Measurements from ENCODE around the gene SPTBN1. TPM values are rescaled to one million over a fixed set of nuclear protein-coding genes. Genes with fewer than 3 reads are reported as not detected.

SPTBN1 gene
- polyA plus RNA-seq, 12 donors, result 161 to 371 (median 271) TPM

DNA sequence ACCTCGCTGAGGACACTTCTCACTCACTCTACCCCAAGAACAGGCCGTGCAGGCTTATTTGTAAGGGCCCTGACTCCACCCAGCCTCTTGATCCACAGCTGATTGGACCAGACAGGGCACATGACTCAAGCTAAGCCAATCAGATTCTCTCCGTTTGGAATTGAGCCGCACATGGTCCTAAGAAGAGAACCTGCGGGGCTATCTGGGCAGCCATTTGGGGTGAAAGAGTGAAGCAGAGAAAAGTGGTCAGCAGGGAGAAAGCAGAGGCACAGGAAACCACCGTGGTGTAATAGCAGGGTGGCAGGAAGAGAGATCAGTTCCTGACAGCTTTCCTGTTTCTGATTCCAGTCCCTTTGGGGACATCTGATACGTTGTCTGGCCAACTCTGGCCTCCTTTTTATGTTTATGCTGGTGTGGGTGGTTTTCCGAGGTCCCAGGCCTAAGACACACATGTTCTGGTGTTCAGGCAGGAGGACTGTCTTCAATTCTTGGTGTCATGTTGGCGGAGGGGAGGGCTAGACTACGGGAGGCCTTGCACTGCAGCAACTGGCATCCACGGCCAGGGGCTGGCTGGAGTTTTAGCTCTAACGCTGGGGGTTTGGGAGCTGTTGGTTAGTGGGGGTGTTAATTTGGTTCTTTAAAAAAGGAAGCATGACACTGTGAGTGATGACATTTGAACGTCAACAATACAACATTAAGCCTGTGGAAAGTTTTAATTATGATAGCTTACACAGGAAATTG is 26.1 kb upstream of the SPTBN1 start:
- no peak for DNase-seq

DNA sequence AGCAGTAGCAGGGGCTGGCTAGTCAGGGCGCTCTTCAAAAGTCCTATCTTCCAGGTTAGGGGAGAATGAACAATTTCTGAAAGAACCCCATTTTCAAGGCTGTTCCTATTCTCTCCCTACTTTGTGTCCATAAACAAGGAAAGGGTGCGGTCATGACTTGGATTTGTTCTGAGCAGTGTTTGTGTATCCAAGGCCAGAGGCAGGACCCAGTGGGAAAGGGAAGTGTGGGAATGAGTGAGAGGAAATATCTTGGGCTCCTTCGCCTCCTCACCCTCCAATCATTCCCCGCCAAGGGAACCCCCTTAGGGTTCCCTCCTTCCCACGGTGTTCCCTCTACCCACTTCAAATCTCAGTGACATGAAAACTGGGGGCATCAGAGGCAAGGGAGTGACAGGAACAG is 25.5 kb upstream of the SPTBN1 start:
- DNase-seq, result no peak

DNA sequence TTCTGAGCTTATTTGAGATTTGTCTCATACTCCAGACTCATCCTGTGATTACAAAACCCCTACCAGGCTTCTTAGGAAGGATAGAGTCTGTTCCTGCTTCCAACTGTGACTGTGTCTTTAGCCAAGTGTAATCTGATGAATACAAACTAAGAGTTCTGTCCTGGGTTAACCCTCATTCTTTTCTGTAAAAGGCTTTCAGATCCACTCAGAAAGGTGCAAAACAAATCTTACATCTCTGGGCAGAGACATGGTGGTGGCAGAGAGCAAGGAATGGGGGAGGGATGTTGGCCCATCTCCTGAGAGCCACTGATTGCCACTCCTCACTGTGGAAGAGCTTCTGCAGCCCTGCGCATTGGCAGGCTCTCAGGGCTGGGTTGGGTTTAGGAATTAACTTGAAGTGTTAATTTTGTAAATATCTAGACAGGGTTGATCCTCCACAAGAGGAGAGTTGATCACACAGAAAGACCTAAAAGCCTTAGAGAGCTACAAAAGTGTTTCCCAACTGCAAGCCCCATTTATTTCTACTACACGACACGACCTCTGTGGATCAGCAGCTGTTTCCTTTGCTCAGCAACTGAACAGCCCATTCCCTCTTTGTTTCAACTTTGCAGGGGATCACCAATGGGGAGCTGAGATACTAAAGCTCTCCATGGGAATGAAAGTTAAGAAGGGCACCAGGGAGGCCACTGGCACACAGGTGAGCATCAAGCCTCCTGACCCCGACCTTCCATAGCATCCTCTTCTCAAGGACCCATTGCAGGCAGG is 23.7 kb upstream of the SPTBN1 start:
- no peak for DNase-seq

DNA sequence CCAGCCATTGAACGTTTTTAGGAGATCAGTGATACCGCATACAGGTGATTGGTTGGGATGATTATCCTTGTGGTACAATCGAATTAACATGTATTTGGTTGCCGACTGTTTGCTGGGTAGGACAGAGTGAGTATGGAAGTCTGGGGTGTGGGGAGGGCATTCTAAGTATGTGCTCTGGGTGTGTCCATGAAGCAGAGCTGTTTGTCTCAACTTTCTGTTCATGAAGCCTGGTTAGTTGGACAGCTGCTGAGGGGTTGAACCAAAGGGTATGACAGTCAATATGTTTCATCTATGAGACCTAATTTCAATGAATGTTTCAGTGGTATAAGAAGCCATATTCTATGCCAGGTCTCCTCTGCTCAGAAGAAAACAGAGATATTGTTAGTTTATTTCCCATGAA is 21.9 kb upstream of the SPTBN1 start:
- DNase-seq, result no peak

DNA sequence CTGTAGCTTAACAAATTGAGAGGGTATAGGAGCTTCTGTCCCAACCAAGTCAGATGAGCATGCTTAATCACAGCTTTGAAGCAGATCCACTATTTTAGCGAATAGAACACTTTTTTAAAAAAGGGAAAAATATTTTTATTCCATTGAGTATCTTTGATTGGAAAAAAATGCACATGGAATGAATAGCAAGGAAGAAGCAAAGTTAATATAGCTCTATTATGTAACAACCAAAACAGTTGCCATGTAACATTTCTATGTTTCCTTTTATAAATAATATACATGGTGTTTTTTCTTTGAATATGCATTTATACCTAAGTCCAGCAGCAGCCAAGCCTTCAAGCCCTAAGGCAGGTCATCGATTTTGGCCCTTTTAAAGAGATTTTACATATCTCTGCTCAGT is 21.4 kb upstream of the SPTBN1 start:
- DNase-seq, result no peak

DNA sequence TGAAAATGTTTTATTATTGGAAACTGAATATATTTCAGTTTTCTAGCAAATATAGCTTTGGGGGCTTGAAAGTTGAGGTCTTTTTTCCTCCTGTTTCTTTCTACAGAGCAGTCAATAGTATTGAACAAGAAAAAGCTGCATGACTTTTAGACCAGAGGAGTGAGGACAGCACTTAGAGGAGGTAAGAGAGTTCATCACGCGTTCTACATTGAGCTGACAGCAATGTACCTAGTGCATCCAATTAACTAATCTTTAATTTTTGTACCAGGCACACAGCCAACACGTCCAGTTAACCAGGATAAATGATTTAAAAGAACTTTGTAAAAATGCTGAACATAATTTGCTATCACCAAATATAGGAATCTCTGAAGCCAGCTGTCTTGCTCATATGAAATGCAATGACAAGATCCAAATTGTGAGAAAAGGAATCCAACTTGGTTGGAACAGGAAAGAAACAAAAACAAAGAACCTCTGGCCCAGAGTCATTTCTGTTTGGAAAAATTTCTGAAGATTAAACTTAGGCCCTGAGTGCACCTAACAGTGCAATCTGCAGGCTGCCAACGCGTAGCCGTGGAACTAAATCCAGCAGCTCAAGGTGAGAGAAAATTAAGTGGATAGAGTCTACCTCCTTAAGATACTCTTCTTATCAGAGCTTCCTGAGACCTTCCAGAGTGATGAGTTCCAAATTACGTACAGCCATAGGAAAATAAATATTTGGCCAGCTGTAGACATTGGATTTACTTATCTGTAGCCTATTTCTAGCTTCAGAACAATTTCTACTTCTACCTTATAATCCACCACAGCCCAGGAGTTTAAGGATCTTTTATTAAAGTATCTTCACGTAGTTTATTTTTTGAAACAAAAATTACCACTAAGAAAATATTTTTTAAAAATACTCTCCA is 20.6 kb upstream of the SPTBN1 start:
- no peak for DNase-seq

DNA sequence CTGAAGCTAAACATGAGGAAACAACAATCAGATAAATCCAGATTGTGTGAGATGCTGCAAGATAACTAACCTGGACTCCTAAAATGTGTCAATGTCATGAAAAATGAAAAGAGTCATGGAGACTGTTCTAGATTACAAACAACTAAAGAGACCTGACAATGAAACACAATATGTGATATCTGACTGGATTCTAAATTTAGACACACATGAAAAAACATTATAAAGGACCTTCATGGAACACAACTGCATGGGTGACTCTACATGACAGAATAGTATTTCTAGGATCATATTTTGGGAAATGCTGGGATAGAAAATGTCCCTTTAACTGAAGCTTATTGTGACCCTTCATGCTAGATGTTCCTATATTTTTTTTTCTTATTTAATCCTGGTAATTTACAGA is 18.5 kb upstream of the SPTBN1 start:
- no peak for DNase-seq

DNA sequence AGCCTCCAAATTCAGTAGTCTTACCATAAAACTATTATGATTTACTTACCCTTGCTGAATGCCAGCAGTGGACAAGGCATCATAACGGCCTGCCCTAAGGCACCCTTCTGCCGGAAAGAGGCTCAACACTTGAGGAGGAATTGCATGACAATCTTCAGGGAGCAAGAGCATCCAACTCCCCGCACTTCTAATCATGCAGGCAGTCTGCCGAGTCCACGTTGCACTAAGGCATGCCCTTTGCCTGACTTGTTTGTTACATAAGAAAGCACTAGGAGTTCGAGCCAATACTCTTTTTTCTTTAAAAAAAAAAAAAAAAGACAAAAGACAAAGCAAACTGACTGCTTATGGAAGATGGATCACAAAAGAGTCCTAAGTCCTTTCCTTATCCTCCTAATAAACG is 17.9 kb upstream of the SPTBN1 start:
- no peak for DNase-seq

DNA sequence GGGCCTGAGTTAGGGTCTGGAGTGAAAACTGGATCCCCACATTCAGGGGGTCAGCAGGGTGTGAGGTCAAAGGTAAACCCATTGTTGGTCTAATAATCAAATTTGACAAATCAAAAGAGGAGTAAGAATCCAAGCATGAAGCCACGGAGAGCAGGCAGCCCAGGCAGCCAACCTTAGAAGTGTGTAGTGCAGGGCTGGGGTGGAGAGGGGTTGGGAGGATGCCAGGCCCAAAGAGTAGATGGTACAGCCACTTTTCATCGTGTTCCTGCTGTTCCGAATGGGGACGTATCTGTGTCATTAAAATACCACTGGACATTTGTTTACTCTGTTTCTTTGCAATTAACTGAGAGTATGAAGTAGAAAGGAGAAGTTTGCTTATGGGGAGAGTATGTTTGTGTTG is 16.5 kb upstream of the SPTBN1 start:
- DNase-seq, result no peak

DNA sequence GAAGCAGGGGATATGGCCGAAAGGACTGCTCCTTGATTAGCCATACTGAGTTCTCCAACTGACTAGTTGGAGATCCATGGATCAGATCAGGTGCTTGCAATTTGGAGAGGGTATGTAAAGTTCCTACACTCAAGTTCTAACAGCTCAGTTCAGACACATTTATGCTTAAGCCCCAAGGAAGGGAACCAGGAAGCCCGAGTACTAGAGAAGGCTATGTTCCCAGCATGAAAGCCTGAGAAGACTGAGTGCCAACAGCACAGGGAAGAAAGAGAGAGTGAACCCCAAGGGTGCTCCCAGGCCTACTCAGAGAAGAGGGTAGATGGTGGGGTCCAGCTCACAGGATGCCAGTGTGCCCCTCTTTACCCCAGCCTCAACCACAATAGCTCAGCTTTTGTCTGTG is 16.1 kb upstream of the SPTBN1 start:
- DNase-seq, result no peak

DNA sequence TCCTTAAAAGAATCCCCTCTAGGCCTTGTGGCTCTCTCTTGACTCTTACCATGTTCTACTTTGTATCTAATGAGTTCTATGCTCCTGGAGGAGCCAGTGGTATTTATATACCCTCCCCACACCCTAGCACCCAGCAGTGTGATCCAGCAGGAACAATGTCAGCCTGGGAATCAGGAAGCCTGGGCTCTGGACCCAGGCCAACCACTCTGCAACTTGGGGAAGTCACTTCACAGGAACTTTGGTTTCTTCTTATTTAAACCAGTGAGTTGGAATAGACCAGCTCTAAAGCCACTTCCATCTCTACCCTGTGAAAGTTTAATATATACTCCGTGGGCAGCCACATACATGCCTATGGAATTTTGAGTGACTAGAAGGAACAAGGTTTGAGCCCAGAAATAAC is 11.6 kb upstream of the SPTBN1 start:
- DNase-seq, result no peak

DNA sequence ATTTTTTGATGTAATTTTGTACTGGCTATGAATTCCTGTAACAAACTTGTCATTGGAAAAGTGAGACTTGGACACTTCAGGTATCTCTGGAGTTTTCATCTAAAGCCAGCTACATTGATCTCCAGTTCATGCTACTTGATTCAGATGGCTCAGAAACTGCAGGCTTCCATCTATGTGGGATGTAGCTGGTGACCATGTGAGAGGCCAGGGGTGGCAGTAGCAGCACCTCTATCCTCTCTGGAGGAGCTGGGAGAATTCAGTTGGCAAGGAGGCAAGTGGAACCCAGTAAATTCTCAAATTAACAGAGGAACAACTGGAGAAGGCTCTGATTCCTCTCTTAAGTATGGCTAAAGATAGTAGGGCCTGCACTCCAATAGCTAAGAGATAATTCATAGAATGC is 10.0 kb upstream of the SPTBN1 start:
- DNase-seq, result no peak

DNA sequence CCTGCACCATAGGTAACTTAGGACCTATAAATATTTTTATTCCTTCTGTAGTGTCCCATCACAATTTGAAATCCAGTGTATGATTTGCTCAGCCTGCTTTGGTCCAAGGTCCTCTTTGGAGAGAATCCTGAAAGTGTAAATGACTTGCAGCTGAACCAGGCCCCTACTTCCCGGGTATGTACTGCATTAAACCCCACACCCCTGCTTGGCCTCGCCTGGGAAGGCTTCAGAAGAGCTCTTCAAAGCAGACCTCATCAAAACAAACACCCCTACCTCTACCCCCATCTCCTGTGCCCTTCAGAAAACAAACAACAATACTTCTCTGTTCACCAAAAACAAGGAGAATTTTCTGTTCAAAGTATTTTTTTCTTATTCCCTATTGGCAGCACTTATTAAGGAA is 9.5 kb upstream of the SPTBN1 start:
- no peak for DNase-seq

DNA sequence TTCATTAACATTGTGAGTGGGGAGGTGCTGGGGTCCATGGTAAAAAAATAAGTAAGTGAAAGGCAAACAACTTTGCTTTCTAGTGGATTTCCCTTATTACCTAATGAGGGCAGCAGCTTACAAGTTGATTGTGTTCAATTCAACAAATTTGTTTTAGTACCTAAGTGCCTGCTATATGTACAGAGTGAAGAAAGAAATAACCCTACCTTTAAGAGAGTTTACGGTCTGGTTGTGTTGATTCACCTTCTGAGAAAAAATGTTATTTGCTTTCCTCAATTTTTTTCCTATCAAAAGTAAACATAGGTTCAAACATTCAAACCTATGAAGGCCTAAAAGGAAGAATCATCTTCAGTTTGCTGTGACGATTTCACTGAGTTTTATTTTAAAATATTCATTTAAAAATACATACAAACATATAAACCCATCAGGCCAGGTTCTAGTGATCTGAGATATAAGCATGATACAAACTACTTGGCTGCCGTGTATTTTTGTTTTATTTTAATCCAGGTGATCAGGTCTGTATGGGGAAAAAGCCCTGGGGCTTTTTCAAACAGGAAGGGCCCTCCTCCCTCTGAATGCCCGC is 1.5 kb upstream of the SPTBN1 start:
- no peak for DNase-seq

DNA sequence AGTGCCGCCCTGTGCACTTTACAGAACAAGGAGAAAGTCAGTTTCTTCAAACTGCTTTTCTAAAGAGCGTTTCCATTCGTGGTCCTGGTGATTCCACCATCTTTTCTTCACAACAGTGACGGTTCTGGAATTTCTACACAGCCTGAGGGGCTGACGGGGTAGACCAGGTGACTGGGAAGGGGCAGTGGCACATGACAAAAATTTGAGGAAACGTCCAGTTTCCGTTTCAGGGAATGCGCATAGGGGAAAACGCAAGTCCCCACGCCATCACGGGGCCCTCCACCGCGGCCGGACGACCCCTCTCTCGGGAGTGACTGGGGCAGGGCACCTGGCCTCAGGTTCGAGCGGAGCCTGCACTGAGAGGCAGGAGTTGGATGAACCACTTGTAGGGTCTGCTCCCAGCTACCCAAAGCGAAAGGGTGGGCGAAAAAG is 980 bp upstream of the SPTBN1 start:
- DNase-seq, result no peak

DNA sequence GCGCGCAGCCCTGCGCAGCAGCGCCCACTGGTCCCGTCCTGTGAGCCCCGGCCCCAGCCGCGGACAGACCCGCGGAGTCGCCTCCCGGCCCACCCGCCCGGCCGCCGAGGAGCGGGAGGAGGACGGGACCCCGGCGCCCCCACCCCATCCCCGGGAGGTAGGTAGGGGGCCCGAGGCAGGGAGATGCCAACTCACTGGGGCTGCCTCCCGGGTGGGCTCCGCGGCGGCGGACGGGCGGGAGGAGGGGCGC is 160 bp downstream of the SPTBN1 start:
- no peak for DNase-seq

DNA sequence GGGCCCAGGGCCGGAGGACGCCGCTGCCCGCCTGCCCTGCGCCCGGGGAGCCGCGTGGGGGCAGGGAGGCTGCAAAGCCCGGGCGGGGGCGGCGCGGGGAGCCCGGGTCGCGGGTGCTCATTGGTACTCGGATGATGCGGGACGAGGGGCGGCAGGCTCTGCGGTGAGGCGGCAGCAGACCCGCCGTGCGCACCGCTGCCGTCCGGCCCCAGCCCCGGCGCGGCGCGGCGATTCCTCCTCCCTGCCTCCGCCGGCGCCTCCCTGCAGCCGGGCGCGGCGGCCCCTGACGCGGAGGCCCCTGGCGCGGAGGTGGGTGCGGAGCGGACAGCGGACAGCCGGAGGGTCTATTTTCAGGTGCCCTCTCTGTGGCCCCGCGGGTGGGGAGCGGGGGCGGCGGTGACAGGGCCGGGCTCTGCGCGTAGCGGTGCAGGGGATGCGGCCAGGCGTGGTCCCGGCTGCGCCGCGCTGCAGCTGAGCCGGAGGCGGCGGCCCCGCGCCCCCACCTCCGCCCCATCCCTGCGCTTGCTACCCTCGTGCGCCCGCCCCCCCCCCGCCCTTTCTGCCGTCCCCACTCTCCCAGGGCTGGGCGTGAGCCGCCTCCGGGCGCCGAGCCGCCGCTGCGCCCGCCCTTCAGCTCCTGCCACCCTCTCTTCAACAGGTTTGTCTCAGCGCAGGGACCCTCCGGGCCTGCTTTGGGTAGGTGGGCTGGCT is 640 bp downstream of the SPTBN1 start:
- DNase-seq, result no peak

DNA sequence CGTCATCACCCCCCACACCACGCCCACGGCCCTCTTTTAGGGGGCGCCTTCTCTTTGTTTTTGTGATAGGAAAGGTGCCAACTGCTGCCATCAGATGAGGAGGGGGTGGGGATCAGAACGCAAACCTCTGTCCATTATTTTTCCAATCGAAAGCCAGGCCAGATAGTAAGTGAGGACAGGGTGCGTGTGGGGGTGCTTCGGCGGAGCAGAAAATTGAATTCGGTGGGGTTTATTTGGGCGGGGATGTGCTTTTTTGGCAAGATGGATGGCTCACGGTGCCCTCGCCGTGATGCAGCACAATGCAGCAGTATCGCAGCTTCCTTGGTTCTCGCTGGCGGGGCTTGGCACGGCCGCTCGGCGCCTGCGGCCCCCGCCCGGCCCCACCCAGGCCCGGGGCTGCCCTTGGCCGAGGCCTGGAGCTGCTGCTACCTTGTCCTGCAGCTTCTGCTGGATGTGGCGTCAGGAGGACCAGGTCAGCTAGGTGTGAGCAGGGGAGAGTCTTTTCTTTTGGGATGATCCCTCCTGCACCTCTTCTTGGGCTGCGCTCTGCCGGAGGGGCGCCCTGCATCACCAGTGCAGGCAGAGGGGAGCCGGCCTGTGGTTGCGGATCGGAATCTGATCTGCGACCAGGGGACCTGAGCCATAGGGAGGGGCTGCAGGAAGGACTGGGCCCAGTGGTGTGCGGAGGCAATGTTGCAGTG is 1.3 kb downstream of the SPTBN1 start:
- no peak for DNase-seq

DNA sequence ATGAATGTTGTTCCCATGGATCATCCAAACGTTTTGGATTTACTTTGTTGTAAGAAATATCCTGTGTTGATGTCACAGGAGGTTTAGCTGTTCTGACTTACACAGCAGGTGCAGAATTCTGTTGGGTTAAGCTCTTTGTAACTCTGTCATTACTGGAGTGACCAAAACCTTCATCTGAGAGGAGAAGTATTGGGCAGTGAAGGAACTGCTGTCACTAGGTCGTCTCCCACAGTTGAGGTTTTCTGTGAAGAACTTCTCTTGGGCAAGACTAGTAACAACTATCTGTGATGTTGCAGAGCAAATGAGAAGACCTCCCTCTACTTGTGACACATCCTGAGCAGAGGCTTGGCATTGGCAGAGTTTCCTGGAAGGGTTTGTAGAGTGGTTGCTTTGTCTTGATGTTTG is 2.9 kb downstream of the SPTBN1 start:
- no peak for DNase-seq

DNA sequence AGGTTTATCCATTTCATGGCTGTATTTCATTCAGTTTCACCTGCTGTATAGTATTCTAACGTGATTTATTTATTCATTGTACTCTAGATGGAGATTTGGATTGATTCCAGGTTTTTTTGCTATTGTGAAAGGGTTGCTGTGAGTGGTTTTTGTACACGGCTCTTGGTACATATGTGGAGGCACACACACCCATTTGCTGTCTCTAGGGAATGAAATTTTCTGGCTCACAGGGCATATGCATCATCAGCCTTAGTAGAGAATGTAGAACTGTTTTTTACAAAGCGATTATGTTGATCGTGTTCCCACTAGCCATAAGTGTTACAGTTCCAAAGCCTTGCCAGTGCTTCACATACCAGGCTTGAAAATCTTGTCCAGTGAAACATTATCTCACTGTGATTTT is 5.1 kb downstream of the SPTBN1 start:
- no peak for DNase-seq

DNA sequence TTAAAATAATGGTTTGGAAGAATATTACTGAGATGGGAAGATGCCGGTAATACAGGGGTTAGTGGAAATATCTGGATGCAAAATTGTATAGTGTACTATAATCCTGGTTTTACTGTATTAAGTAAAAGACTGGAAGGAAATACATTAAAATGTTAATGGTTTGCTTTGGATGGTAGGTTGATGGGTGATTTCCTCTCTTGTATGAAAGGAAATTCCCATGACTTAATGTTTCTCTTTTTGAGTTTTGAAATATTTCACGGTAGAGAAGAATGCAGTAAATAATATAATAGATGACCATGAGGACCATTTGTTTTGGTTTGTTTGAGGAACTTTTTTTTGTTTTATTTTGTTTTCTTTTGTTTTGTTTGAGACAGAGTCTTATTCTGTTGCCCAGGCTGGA is 8.2 kb downstream of the SPTBN1 start:
- DNase-seq, result no peak
